Nephron progenitor cell (in vitro differentiated cells): ENCODE measurements around the gene S100P.
A peak's percentile ranks its signal among the peaks of the same experiment; 100 is the strongest.

Source experiments
- DNase-seq: peaks from one replicate; pipeline ENCODE4 v3.0.0; 2021
- H3K27ac Mint-ChIP-seq: 2 replicates; pipeline ENCODE4 v1.8.0; 2021; ENCODE audit warnings: mild to moderate bottlenecking, moderate library complexity, mixed read lengths
- H3K27me3 Mint-ChIP-seq: 2 replicates; pipeline ENCODE4 v1.8.0; 2021; ENCODE audit warnings: mild to moderate bottlenecking, low read depth, mixed read lengths; ENCODE audit not compliant: poor library complexity
- H3K36me3 Mint-ChIP-seq: 2 replicates; pipeline ENCODE4 v1.8.0; 2021; ENCODE audit warnings: low read depth, mixed read lengths
- H3K4me1 Mint-ChIP-seq: 2 replicates; pipeline ENCODE4 v1.8.0; 2021; ENCODE audit warnings: mixed read lengths
- H3K4me3 Mint-ChIP-seq: 2 replicates; pipeline ENCODE4 v1.8.0; 2021; ENCODE audit warnings: mild to moderate bottlenecking, moderate library complexity, mixed read lengths
- H3K9me3 Mint-ChIP-seq: 2 replicates; pipeline ENCODE4 v1.8.0; 2021; ENCODE audit warnings: mild to moderate bottlenecking, moderate library complexity, mixed read lengths
- CTCF ChIP-seq: fragments of 200-600 bp; sonication (generic); IDR thresholded peaks from 2 replicates; pipeline ENCODE4 v1.5.0; 2021; ENCODE audit warnings: antibody characterized with exemption

Gene S100P

GRCh38 chr4:6694177-6694901, 661 bp downstream of the S100P start:
- Mint-ChIP-seq H3K27ac (peak overlapping the region; percentile 98), H3K9me3 (no peaks in the 10 kb centered on the region)
- no peak for DNase-seq

GRCh38 chr4:6695660-6696610, 2.3 kb downstream of the S100P start:
- peak overlapping the region; percentile 60 for H3K27ac Mint-ChIP-seq
- peaks cover 45% of the 10 kb centered on the region for H3K4me1 Mint-ChIP-seq

More at GRCh38 chr4:6694177-6694901, 661 bp downstream of the S100P start:
- H3K27me3 Mint-ChIP-seq = peaks cover 3% of the 10 kb centered on the region
- no peak overlapping the region for H3K4me3 Mint-ChIP-seq
- no peak for TF ChIP-seq CTCF
- H3K4me1 Mint-ChIP-seq = peaks cover 61% of the 10 kb centered on the region
- peaks cover 9% of the 10 kb centered on the region for H3K36me3 Mint-ChIP-seq

GRCh38 chr4:6696611-6697010, 2.9 kb downstream of the S100P start:
- H3K27ac Mint-ChIP-seq = no peak overlapping the region
- no peak for DNase-seq
- peaks cover 29% of the 10 kb centered on the region for H3K36me3 Mint-ChIP-seq
- H3K9me3 Mint-ChIP-seq = peaks cover 3% of the 10 kb centered on the region
- no peak overlapping the region for H3K4me3 Mint-ChIP-seq
- H3K27me3 Mint-ChIP-seq = peaks cover 3% of the 10 kb centered on the region
- no peak for TF ChIP-seq CTCF
- H3K4me1 Mint-ChIP-seq = peaks cover 43% of the 10 kb centered on the region

More at GRCh38 chr4:6695660-6696610, 2.3 kb downstream of the S100P start:
- Mint-ChIP-seq H3K9me3 (no peaks in the 10 kb centered on the region), H3K27me3 (peaks cover 3% of the 10 kb centered on the region), H3K36me3 (peaks cover 25% of the 10 kb centered on the region), H3K4me3 (no peak overlapping the region)
- DNase-seq = no peak
- TF ChIP-seq CTCF = no peak

GRCh38 chr4:6697131-6697530, 3.5 kb downstream of the S100P start:
- peaks cover 4% of the 10 kb centered on the region for H3K27me3 Mint-ChIP-seq
- H3K4me3 Mint-ChIP-seq = no peak overlapping the region
- H3K27ac Mint-ChIP-seq = no peak overlapping the region
- TF ChIP-seq CTCF = no peak
- H3K9me3 Mint-ChIP-seq = peaks cover 9% of the 10 kb centered on the region
- no peak for DNase-seq
- peaks cover 41% of the 10 kb centered on the region for H3K4me1 Mint-ChIP-seq
- peaks cover 34% of the 10 kb centered on the region for H3K36me3 Mint-ChIP-seq

GRCh38 chr4:6699388-6699787, 5.7 kb downstream of the S100P start:
- H3K4me3 Mint-ChIP-seq = no peak overlapping the region
- H3K9me3 Mint-ChIP-seq = peaks cover 31% of the 10 kb centered on the region
- H3K27ac Mint-ChIP-seq = peak overlapping the region; percentile 89
- peaks cover 10% of the 10 kb centered on the region for H3K27me3 Mint-ChIP-seq
- H3K4me1 Mint-ChIP-seq = peaks cover 20% of the 10 kb centered on the region
- DNase-seq = no peak
- no peak for TF ChIP-seq CTCF
- H3K36me3 Mint-ChIP-seq = peaks cover 57% of the 10 kb centered on the region
